BLaER1 treated with 17β-estradiol and CSF1 and Interleukin-3, amounts not matched to agents 10 nM and 100 nM (cell line): ENCODE measurements around the gene PRDM5.

Experiments
- H3K27ac ChIP-seq, 11 experiments: shearing (Covaris generic); formaldehyde crosslinking; 2 replicates each; pipeline ENCODE4 v1.8.1; 2022
- H3K27me3 ChIP-seq, 11 experiments: shearing (Covaris generic); formaldehyde crosslinking; 2 replicates each; pipeline ENCODE4 v1.8.1; 2022
- H3K36me3 ChIP-seq, 11 experiments: shearing (Covaris generic); formaldehyde crosslinking; 2 replicates each; pipeline ENCODE4 v1.8.1; 2022
- H3K4me1 ChIP-seq, 10 experiments: shearing (Covaris generic); formaldehyde crosslinking; 2 replicates each; pipeline ENCODE4 v1.8.1; 2022
- H3K4me2 ChIP-seq, 11 experiments: shearing (Covaris generic); formaldehyde crosslinking; 2 replicates each; pipeline ENCODE4 v1.8.1; 2022
- H3K4me3 ChIP-seq, 10 experiments: shearing (Covaris generic); formaldehyde crosslinking; 2 replicates each; pipeline ENCODE4 v1.8.1; 2022
- H3K9ac ChIP-seq, 11 experiments: shearing (Covaris generic); formaldehyde crosslinking; 2 replicates each; pipeline ENCODE4 v1.8.1; 2022
- H3K9me3 ChIP-seq, 11 experiments: shearing (Covaris generic); formaldehyde crosslinking; replicated peaks in 1 of 11; 2 replicates each; pipeline ENCODE4 v1.8.1; 2022
- H4K20me1 ChIP-seq, 11 experiments: shearing (Covaris generic); formaldehyde crosslinking; 2 replicates each; pipeline ENCODE4 v1.8.1; 2022
- Cebpa-rat ChIP-seq, 11 experiments: shearing (Covaris generic); IDR thresholded peaks; 2 replicates each; pipeline ENCODE4 v1.8.1; 2022

The PRDM5 gene

GRCh38 chr4:120835342-120835741, 87.2 kb downstream of the PRDM5 start:
- Histone ChIP-seq H3K4me2 (no peak overlapping the region), H4K20me1 (no peaks in the 10 kb centered on the region), H3K9me3 (peaks cover 29 to 56% (median 43%) of the 10 kb centered on the region in 11 experiments)

DNA sequence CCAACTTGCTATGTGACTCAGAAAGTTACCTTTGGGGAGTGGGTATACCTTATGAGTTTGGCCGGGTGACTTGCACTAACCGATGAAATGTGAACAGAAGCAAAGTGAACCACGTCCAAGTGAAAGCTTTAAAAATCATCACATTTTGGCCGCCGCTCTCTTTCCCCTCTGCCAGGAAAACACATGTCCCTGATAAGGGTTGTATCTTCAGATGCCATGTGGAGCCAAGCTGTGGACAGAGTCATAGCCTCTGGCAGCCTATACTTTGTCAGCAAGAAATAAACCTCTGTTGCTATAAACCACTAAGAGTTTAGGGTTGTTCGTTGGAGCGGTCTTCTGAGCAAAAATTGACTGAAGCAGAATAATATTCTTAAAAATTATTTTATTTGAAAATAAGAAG, 92.3 kb downstream of the PRDM5 start:
- Histone ChIP-seq H3K9ac (no peak overlapping the region), H4K20me1 (no peaks in the 10 kb centered on the region), H3K27me3 (no peaks in the 10 kb centered on the region), H3K9me3 (peaks cover 16 to 32% (median 23%) of the 10 kb centered on the region in 11 experiments), H3K27ac (no peak overlapping the region), H3K4me2 (no peak overlapping the region), H3K4me3 (no peak overlapping the region), H3K4me1 (peaks cover 0 to 9% (median 2%) of the 10 kb centered on the region in 10 experiments; a peak in 5 of 20 replicates), H3K36me3 (no peaks in the 10 kb centered on the region)
- no peak for TF ChIP-seq Cebpa-rat (IDR thresholded peaks at IDR 0.05)

More at GRCh38 chr4:120835342-120835741, 87.2 kb downstream of the PRDM5 start:
- H3K4me3 ChIP-seq, result no peak overlapping the region
- no peak overlapping the region for H3K9ac ChIP-seq
- no peak for TF ChIP-seq Cebpa-rat (IDR thresholded peaks at IDR 0.05)
- no peaks in the 10 kb centered on the region for H3K36me3 ChIP-seq
- H3K27ac ChIP-seq, result no peak overlapping the region
- H3K27me3 ChIP-seq, result no peaks in the 10 kb centered on the region
- peaks cover 0 to 9% (median 2%) of the 10 kb centered on the region in 10 experiments; a peak in 5 of 20 replicates for H3K4me1 ChIP-seq

GRCh38 chr4:120829113-120829831, 93.3 kb downstream of the PRDM5 start:
- peaks cover 0 to 9% (median 2%) of the 10 kb centered on the region in 10 experiments; a peak in 5 of 20 replicates for H3K4me1 ChIP-seq
- TF ChIP-seq Cebpa-rat (IDR thresholded peaks at IDR 0.05), result no peak
- H3K4me3 ChIP-seq, result no peak overlapping the region
- no peaks in the 10 kb centered on the region for H3K27me3 ChIP-seq
- no peaks in the 10 kb centered on the region for H4K20me1 ChIP-seq
- H3K9ac ChIP-seq, result no peak overlapping the region
- no peaks in the 10 kb centered on the region for H3K36me3 ChIP-seq
- no peak overlapping the region for H3K27ac ChIP-seq
- H3K9me3 ChIP-seq, result peaks cover 9 to 22% (median 14%) of the 10 kb centered on the region in 11 experiments
- H3K4me2 ChIP-seq, result no peak overlapping the region

DNA sequence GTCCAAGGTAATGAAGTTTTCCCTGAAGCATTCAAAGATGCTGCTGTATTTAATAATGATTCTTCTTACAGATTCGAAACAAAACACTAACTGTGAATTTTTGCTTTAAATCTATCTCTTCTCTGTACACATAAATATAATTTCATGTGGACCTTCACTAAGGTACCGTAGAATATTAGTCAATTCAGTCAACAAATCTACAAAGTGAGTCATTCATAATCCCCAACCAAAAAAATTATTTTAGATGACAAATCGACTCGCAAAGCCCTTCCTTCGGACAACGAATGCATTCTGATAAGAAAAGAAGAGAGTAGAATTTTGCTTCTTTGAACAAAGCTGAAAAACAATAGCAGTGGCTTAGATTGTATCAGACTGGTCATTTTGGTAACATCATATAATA, 95.7 kb downstream of the PRDM5 start:
- no peaks in the 10 kb centered on the region for H3K36me3 ChIP-seq
- TF ChIP-seq Cebpa-rat (IDR thresholded peaks at IDR 0.05), result no peak

DNA sequence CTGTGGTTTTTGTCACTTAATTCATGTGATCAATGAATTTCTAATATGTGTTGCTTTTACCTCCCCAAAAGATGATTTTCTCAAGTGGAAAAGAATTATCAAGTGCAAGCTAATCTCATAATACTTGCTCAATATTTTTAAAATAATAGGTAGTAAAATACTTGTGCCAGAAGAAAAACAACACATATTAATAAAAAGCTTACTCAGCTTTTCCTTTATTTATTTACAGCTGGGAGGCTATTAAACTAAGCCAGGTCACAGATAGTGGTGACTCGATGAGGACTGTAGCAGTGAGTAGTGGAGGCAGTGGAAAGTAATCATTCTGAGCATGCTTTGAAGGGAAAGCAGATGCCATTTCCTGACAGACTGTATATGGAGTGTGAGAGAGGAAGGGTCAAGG, 96.1 kb downstream of the PRDM5 start:
- no peaks in the 10 kb centered on the region for H3K27me3 ChIP-seq
- TF ChIP-seq Cebpa-rat (IDR thresholded peaks at IDR 0.05), result no peak
- H3K4me2 ChIP-seq, result no peak overlapping the region
- no peaks in the 10 kb centered on the region for H3K36me3 ChIP-seq
- no peaks in the 10 kb centered on the region for H3K4me1 ChIP-seq
- no peaks in the 10 kb centered on the region for H3K9me3 ChIP-seq
- no peak overlapping the region for H3K4me3 ChIP-seq
- H3K9ac ChIP-seq, result no peak overlapping the region
- H4K20me1 ChIP-seq, result no peaks in the 10 kb centered on the region
- H3K27ac ChIP-seq, result no peak overlapping the region

More for the DNA sequence above, 95.7 kb downstream of the PRDM5 start:
- Histone ChIP-seq H3K27me3 (no peaks in the 10 kb centered on the region), H3K4me1 (no peaks in the 10 kb centered on the region), H3K27ac (no peak overlapping the region), H3K9me3 (peaks cover 0 to 1% (median 0%) of the 10 kb centered on the region in 11 experiments; a peak in 1 of 22 replicates), H3K4me3 (no peak overlapping the region), H4K20me1 (no peaks in the 10 kb centered on the region), H3K4me2 (no peak overlapping the region), H3K9ac (no peak overlapping the region)

- Histone ChIP-seq H3K27ac (no peak overlapping the region), H3K9ac (no peak overlapping the region), H4K20me1 (no peaks in the 10 kb centered on the region), H3K4me2 (no peak overlapping the region), H3K36me3 (no peaks in the 10 kb centered on the region), H3K4me3 (no peak overlapping the region), H3K4me1 (no peaks in the 10 kb centered on the region), H3K9me3 (no peaks in the 10 kb centered on the region; a peak in 1 of 22 replicates), H3K27me3 (no peaks in the 10 kb centered on the region)
- TF ChIP-seq Cebpa-rat (IDR thresholded peaks at IDR 0.05), result no peak
Observed at GRCh38 chr4:120824946-120825345, 97.6 kb downstream of the PRDM5 start.

GRCh38 chr4:120821977-120822376, 100.5 kb downstream of the PRDM5 start:
- H4K20me1 ChIP-seq, result no peaks in the 10 kb centered on the region

GRCh38 chr4:120821029-120821428, 101.5 kb downstream of the PRDM5 start:
- Histone ChIP-seq H3K9ac (no peak overlapping the region), H4K20me1 (no peaks in the 10 kb centered on the region), H3K4me3 (no peak overlapping the region), H3K4me1 (no peaks in the 10 kb centered on the region), H3K36me3 (no peaks in the 10 kb centered on the region), H3K27ac (no peak overlapping the region), H3K9me3 (no peaks in the 10 kb centered on the region; a peak in 1 of 22 replicates), H3K27me3 (no peaks in the 10 kb centered on the region), H3K4me2 (no peak overlapping the region)
- no peak for TF ChIP-seq Cebpa-rat (IDR thresholded peaks at IDR 0.05)

More at GRCh38 chr4:120821977-120822376, 100.5 kb downstream of the PRDM5 start:
- Histone ChIP-seq H3K36me3 (no peaks in the 10 kb centered on the region), H3K4me2 (no peak overlapping the region), H3K9me3 (no peaks in the 10 kb centered on the region; a peak in 1 of 22 replicates), H3K4me3 (no peak overlapping the region), H3K4me1 (no peaks in the 10 kb centered on the region), H3K27ac (no peak overlapping the region), H3K27me3 (no peaks in the 10 kb centered on the region), H3K9ac (no peak overlapping the region)
- TF ChIP-seq Cebpa-rat (IDR thresholded peaks at IDR 0.05), result no peak

- no peak overlapping the region for H3K27ac ChIP-seq
- no peak overlapping the region for H3K4me3 ChIP-seq
- H3K9me3 ChIP-seq, result no peaks in the 10 kb centered on the region; a peak in 1 of 22 replicates
- no peak overlapping the region for H3K4me2 ChIP-seq
- no peak overlapping the region for H3K9ac ChIP-seq
- TF ChIP-seq Cebpa-rat (IDR thresholded peaks at IDR 0.05), result no peak
- H3K36me3 ChIP-seq, result no peaks in the 10 kb centered on the region
- no peaks in the 10 kb centered on the region for H4K20me1 ChIP-seq
- H3K27me3 ChIP-seq, result no peaks in the 10 kb centered on the region
- H3K4me1 ChIP-seq, result no peaks in the 10 kb centered on the region
Observed at GRCh38 chr4:120819805-120820437, 102.6 kb downstream of the PRDM5 start.
